GM18873 (cell line): ENCODE results near the gene BIRC5.
"Not testable (repeated sequence)": the region's sequence is repeated elsewhere in the genome, so short reads cannot be mapped to it uniquely, and the experiment has no call there.

Experiments used
- ATAC-seq: cut with Tn5 transposase; IDR thresholded peaks from one replicate; pipeline ENCODE4 v1.9.1; 2021; ENCODE audit warnings: mild to moderate bottlenecking, moderate library complexity, moderate number of reproducible peaks; ENCODE audit not compliant: unreplicated experiment, low FRiP score

Gene BIRC5

GRCh38 chr17:78237401-78238012, 23.5 kb downstream of the BIRC5 start:
- ATAC-seq = no peak

GRCh38 chr17:78238823-78239488, 24.9 kb downstream of the BIRC5 start:
- ATAC-seq = no peak

DNA sequence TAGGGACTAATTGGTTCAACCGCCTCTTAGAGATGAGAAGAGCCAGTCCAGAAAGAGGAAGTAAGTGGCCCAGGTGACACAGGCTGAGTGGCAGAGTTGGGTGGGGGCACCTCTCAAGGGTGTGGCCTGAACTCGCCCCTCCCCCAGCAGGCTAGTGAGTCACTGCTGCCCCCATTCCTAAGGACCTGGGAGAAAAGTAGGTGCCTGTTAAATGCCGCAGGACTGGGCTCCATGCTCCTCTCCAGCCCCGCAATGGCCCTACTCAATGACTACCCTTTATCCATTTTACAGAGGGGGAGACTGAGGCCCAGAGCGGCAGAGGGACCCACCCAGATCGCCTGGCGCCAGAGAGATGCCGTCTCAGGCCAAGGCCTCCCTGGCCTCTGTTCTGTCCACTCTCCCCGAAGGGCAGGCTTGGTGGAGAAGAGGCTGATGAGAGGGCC, 25.5 kb downstream of the BIRC5 start:
- no peak for ATAC-seq

DNA sequence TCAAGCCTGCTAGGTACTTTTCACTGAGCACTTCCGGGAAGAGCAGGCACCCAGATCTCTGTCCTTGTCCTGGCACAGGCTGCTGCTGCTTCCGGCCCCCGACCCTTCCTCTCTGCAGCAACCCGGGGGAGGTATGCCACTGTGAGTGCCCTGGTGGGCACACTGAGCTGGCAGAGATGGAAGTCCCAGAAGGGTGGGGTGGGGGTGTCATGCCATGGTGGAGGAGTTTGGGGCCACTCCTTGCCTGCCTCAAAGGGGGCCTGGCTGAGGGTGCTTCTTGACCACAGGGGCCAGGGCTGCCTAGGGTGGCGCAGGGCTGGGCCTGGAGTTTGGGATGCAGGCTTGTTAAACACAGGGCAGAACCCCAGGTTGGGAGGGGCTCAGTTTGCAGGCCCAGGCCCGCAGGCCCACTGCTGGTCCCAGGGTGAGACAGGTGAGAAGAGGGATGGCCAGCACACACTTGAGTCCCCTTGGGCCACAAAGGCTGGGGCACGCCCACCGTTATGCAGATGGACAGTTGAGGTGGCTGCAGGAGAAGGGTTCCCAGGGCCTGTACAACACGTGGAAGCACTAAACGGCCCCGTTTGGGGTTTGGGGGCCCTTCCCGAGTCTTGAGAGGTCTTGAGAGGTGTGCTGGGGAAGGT, 26.1 kb downstream of the BIRC5 start:
- no peak for ATAC-seq

DNA sequence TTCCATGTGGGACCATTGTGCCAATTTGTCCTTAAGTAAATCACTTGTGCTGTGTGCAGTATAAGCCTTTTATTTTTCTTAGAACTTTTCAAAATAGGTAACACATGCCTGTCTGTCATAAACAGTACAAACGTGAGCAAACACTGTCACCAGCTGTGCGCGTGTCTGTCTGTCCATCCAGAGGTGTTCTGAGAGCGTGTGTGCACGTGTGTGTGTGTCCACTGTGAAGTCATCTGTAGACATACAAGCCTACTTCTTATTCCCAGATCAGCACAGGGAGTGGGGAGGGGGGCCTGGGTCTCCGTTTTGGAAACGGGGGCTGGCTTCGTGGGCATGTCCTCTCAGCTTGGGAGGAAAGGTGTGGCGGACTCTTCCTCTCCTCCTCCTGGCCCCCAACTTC, 26.8 kb downstream of the BIRC5 start:
- ATAC-seq = no peak

GRCh38 chr17:78241277-78242023, 27.4 kb downstream of the BIRC5 start:
- ATAC-seq = no peak

GRCh38 chr17:78242024-78242742, 28.1 kb downstream of the BIRC5 start:
- ATAC-seq = no peak

- ATAC-seq = no peak
Measured at GRCh38 chr17:78247304-78247703, 33.3 kb downstream of the BIRC5 start.

GRCh38 chr17:78248051-78248914, 34.2 kb downstream of the BIRC5 start:
- ATAC-seq = no peak

DNA sequence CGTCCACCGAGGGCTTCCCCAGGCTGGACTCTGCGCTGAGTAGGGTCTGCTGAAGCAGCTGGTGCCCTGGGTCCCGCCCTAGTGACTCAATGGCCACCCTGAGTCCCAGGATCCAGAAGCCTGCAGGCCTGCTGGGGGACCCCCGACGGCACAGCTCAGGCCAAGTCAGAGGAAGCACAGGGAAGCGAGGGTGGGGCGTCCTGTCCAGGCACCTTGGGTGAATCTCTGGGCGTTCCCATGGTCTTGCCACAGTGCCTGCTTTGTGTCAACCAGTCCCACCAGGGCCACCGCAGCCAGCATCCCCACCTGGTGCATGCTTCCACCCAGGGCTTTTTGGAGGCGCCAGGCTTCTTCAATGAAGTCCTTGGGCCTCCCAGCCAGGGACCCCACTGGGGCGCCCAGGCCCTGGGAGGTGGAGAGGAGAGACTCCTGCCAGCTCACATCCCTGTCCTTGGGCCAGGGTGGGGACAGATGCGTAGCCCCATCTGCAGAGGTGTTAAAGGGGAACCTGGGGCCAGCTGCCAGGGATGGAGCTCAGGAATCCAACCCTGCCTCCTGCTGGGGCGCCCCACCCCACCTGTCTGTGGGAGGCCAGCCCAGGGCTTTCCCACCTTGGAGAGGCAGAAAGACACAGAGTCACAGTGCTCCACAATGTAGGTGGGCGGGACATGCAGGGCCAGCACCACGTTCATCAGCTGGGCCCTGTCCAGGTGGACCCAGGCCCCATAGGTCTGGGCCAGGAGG, 35.2 kb downstream of the BIRC5 start:
- ATAC-seq = no peak

DNA sequence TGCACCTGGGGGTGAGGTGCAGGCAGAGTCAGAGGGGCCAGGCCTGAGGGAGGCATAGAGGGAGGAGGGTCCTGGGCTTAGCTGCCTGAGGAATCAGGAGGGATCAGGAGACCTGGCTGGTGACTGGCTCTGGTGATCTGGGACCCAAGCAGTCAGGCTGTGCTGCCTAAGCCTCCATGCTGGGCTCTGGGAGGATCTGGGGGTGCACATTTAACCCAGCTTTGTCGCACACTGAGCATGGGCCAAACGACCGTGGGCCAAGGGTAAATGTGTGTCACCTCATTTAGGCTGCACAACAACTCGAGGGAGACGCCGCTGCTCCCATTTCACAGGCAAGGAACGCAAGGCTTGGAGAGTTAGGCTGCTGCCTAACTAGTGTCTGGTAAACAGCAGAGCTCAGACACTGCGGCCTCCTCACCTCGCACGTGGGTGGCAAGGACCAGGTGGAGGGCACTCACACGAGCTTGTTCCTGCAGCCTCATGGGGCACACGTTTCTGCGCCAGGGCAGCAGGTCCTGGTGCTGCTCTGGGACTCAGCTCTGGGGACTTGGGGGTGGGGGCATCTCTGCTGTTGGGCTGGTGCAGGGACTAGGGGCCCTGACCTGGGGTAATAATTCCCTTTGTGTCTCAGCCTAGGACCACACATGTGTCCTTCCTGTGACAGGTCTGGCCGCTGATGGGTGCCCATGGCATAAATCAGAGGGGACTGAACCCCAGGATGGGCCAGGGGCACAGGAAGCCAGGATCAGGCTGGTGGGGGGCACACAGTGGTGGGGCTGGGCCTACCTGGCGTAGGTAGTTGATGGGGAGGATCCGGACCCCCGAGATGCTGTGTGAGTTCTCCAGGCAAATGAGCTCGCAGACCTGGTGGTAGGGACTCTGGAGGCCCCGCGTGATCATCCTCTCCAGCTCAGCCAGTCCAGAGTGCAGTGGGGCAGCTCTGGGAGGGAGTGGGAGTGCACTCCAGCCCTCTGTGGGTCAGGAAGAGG, 36.1 kb downstream of the BIRC5 start:
- ATAC-seq = no peak

DNA sequence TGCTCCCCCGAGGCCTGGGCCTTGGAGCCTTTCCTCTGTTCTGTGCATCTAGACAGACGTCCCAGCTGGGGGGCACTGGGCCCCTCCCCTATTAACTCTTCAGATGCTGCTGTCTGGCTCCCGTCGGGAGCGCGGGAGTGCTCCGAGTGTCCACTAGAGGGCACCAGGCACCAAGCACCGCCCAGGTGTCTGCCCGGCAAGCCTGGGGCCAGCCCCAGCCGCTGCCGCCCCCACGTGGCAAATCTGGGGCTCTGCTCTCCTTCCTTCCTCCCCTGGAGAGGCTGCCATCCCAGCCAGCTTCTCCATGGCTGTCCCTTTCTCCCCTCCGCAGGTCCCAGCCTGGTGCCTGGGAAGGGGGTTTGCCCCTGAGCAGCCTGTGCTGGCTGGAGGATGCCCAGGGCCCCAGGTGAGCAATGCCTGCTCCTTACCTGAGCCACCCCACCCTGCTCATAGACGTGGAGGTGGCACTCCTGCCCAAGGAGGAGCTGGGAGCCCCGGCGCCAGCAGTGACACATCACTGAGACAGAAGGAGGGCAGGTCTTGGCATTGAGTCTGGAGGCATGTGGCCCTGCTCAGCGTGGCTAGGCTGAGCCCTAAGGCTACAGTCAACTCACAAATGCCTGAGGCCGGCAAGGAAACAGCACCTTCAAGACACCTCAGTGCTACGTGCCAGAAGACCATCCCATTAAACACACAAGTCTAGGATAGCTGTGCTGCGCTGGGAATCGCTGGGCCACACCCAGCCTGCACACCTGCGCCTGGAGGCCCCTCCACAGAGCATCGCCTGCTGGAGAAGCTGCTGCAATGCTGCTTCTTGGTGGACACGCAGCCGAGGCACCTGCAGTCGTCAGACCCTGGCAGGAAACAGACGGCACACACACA, 37.1 kb downstream of the BIRC5 start:
- ATAC-seq = no peak

DNA sequence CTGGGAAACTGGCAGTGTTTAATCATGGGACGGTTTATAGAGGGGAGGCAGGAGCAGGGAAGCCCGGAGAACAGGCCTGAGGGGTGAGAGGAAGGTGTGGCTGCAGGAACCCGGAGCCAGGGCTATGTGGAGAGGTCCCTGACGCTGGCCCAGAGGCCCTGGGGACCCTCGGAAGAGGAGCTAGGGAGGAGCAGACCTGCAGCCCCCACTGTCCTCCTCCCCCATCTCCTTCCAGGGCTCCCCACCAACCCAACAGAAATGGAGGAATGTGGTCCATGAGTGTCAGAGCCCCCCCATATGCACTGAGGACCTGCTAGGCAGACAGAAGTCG, 37.7 kb downstream of the BIRC5 start:
- no peak for ATAC-seq

DNA sequence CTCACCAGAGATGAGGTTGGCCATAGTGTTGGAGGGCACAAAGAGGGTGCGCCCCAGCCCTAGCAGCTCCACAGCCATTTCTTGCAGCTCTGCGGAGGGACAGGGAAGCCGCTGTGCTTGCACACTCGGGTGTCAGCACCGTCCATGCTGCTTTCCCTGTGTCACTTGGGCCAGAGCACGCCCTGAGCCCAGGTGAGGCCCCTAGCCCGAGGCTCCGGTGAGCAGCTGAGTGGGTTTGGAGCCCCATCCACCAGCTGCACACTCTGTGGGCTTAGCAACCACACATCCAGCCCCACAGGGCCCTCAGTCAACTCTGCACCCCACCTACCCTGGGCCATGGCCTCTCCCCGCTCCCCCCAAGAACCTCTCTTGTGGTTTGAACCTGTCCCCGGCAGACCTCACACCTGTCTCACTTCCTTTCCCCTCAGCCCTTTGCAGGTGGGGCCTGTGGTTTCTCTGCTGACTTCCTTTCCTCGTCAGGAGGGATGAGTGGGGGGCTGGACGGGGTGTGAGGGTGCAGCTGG, 38.1 kb downstream of the BIRC5 start:
- no peak for ATAC-seq

- ATAC-seq = no peak
Measured at GRCh38 chr17:78252701-78253635, 38.9 kb downstream of the BIRC5 start.

- ATAC-seq = not testable (repeated sequence)
Measured at GRCh38 chr17:78253636-78253945, 39.5 kb downstream of the BIRC5 start.
